Skeletal muscle tissue (tissue), 4 donors: ENCODE data around the gene DLX5. TPM values are rescaled to one million over a fixed set of nuclear protein-coding genes. Genes with fewer than 3 reads are reported as not detected.

Experiments
- H3K27ac ChIP-seq: one replicate; pipeline ENCODE4 v1.7.0; 2013; ENCODE audit warnings: mild to moderate bottlenecking, low read depth, low read length, inconsistent platforms
- H3K27me3 ChIP-seq, 3 donors: one replicate each; pipeline ENCODE4 v1.7.0; 2013; ENCODE audit warnings: low read length in 3 of 3; ENCODE audit not compliant: control insufficient read depth in 3 of 3, insufficient read depth in 3 of 3
- H3K36me3 ChIP-seq, 3 donors: one replicate each; pipeline ENCODE4 v1.7.0; 2013; ENCODE audit warnings: low read length in 3 of 3; ENCODE audit not compliant: control insufficient read depth in 3 of 3, insufficient read depth in 3 of 3
- H3K4me1 ChIP-seq, 3 donors: one replicate each; pipeline ENCODE4 v1.7.0; 2013; ENCODE audit warnings: low read length in 3 of 3, mild to moderate bottlenecking in 3 of 3; ENCODE audit not compliant: control insufficient read depth in 3 of 3, insufficient read depth in 3 of 3
- H3K4me3 ChIP-seq, 3 donors: one replicate each; pipeline ENCODE4 v1.7.0; 2013; ENCODE audit warnings: low read length in 3 of 3
- H3K9ac ChIP-seq, 3 donors: one replicate each; pipeline ENCODE4 v1.7.0; 2013; ENCODE audit warnings: low read length in 3 of 3, mild to moderate bottlenecking in 3 of 3, moderate library complexity in 2 of 3, low read depth in 1 of 3
- H3K9me3 ChIP-seq, 3 donors: one replicate each; pipeline ENCODE4 v1.7.0; 2013; ENCODE audit warnings: low read length in 3 of 3; ENCODE audit not compliant: control insufficient read depth in 3 of 3
- total RNA-seq: library from RNA; depleted of rRNA; stranded (reverse); fragments of >200 nt; gene quantifications from one replicate; pipeline ENCODE4 v1.2.3, GENCODE V29; 2014
- donor health status: Osteomylitis.

DLX5 gene
- total RNA-seq, 1 donor from 2014 or later = not detected

GRCh38 chr7:97006055-97006815, 18.4 kb downstream of the DLX5 start:
- H3K36me3 ChIP-seq = no peaks in the 10 kb centered on the region
- peaks cover 5 to 15% (median 13%) of the 10 kb centered on the region in 3 donors for H3K4me1 ChIP-seq
- no peak overlapping the region for H3K27ac ChIP-seq
- H3K4me3 ChIP-seq = peak overlapping the region; percentile 30 to 58 (median 47)
- H3K9me3 ChIP-seq = no peaks in the 10 kb centered on the region
- no peak overlapping the region for H3K9ac ChIP-seq
- H3K27me3 ChIP-seq = peaks cover 84 to 89% (median 85%) of the 10 kb centered on the region in 3 donors

DNA sequence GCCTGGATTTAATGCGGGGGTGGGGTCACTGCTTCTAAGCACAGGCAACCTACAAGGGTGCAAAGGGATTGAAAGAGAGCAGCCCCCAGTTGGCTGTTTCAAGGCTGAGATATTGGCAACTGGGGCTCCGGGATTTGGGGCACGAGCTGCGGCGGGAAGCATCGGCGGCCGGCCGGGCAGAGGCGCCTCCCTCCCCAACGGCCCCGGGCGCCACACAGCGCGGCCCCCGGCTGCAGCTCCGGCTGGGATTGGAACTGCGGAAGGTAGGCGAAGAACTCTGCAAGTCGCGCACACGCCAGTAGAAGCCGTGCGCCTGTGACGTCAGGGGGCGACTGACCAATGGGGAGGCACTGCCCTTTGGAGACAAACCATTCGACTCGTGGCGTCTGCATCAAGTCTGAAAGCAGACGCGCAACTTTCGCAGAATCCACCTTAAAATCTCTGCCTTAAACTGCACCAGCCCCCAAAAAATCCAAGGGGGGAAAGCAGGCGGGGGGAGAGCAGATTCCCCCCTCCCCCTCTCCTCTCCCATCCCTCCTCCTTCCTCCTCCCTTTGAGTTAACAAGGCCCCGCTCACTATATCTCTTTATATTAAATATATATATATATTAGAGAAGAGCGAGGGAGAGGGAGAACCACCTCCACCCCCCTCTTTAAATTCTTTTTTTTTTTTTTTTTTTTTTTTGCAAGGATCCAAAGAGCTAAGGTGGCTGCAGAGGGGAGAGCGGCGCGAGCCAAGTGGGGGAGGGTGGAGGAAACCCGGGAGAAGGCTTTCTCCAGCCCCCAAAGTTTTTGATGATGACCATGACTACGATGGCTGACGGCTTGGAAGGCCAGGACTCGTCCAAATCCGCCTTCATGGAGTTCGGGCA, 19.2 kb downstream of the DLX5 start, which contains the start of gene DLX6:
TSS of gene DLX6 (plus strand) at position 371 of the 872 bp plus-strand sequence. CDS start at position 796, 425 bp downstream.
- Histone ChIP-seq H3K4me3 (peak within 1 kb of the TSS; percentile 30 to 58 (median 47)), H3K27me3 (peaks cover 84 to 90% (median 85%) of the 10 kb centered on the region in 3 donors), H3K4me1 (peaks cover 5 to 15% (median 13%) of the 10 kb centered on the region in 3 donors), H3K36me3 (no peaks in the 10 kb centered on the region), H3K9ac (no peak within 1 kb of the TSS), H3K9me3 (no peaks in the 10 kb centered on the region), H3K27ac (no peak within 1 kb of the TSS)

GRCh38 chr7:97004247-97005182, 20.1 kb downstream of the DLX5 start:
- Histone ChIP-seq H3K9me3 (no peaks in the 10 kb centered on the region), H3K27ac (no peak overlapping the region), H3K36me3 (no peaks in the 10 kb centered on the region), H3K4me1 (peaks cover 5 to 15% (median 13%) of the 10 kb centered on the region in 3 donors), H3K4me3 (peak overlapping the region in 2 of 3 donors; percentile 23 to 28), H3K27me3 (peaks cover 83 to 87% (median 85%) of the 10 kb centered on the region in 3 donors), H3K9ac (no peak overlapping the region)

- peaks cover 85 to 91% (median 87%) of the 10 kb centered on the region in 3 donors for H3K27me3 ChIP-seq
- no peaks in the 10 kb centered on the region for H3K9me3 ChIP-seq
- no peaks in the 10 kb centered on the region for H3K36me3 ChIP-seq
- no peak overlapping the region for H3K9ac ChIP-seq
- H3K4me1 ChIP-seq = peaks cover 5 to 15% (median 13%) of the 10 kb centered on the region in 3 donors
- no peak overlapping the region for H3K4me3 ChIP-seq
- no peak overlapping the region for H3K27ac ChIP-seq
These were observed 21.1 kb downstream of the DLX5 start for GRCh38 chr7:97003262-97004246.

DNA sequence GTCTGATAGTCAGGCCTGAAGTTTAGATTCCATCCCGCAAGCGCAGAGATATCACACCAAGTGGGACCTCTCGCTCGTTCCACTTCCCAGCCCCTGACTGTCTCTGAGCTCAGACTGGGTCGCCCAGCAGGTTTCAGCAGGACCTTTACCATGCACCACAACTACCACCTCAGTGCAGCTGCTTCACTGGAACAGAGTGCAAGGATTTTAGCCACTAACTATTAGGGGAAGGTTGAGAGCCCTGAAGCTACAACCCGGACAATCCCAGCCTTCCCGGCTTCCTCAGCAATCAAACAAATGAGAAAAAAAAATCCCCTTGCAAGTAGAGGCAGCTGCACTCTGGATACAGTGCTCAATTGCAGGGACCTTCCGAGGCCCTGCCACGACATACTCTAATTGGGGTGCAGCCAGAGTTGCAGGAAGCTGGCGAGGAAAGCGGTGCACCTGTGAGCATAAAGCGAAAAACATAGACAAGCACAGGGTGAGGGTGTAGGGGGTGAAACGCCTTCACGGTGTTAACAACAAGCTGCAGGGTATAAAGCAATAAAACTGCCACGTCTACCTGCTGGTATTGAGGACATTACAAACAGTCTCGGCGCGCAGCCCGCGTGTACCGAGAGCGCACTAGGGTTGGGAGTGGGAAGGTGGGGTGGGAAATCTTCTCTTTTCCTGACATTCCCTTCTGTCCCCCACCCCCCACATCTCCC, 21.9 kb downstream of the DLX5 start:
- H3K27ac ChIP-seq = no peak overlapping the region
- H3K9me3 ChIP-seq = no peaks in the 10 kb centered on the region
- H3K4me1 ChIP-seq = peaks cover 5 to 15% (median 13%) of the 10 kb centered on the region in 3 donors
- no peaks in the 10 kb centered on the region for H3K36me3 ChIP-seq
- peaks cover 85 to 91% (median 87%) of the 10 kb centered on the region in 3 donors for H3K27me3 ChIP-seq
- no peak overlapping the region for H3K9ac ChIP-seq
- no peak overlapping the region for H3K4me3 ChIP-seq

DNA sequence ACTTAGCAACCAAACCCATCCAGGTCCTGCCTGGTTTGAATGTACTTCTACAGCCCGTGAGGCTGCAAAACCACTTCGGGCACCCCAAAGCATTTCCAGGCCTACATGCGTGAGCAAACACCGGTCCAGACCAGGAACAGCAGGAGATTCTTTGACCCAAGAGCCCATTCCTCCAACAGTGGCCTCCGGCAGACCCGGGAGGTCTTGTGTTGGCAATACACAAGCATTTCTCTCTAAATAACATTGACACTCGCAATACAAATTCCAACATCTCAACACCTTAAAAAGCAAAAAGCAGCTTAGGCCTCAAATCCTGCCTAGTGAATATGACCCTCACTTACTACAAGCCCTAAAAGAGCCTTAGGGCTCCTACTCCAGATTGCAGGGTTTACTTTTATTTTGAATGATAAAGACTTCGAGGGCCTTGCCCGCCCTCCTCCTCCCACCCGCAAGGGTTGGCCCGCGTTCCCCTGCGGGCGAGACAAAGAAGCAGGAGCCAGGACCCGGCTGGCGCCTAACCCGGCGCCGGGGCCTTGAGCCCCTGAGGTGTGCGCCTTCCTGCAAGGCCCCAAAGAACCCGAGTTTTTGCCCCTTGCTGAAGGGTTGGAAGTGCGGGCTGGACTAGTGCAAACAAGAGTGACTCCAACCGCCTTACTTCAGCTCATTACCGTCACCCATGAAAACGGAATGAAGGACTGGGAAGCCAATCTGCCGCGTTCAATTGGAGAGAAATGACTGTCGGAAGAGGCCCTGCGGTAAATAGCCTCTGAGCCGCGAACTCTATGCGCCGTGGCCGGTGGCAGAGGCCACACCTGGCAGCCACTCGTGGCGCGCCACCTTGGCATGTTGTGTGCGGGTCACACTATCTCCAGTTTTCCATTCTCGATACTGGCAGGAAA, 22.7 kb downstream of the DLX5 start:
- H3K4me3 ChIP-seq = no peak overlapping the region
- peaks cover 5 to 17% (median 10%) of the 10 kb centered on the region in 3 donors for H3K4me1 ChIP-seq
- H3K27me3 ChIP-seq = peaks cover 85 to 91% (median 87%) of the 10 kb centered on the region in 3 donors
- no peaks in the 10 kb centered on the region for H3K9me3 ChIP-seq
- no peaks in the 10 kb centered on the region for H3K36me3 ChIP-seq
- no peak overlapping the region for H3K9ac ChIP-seq
- H3K27ac ChIP-seq = no peak overlapping the region

GRCh38 chr7:97001221-97001620, 23.4 kb downstream of the DLX5 start:
- H3K9me3 ChIP-seq = no peaks in the 10 kb centered on the region
- no peaks in the 10 kb centered on the region for H3K36me3 ChIP-seq
- no peak overlapping the region for H3K9ac ChIP-seq
- peaks cover 86 to 93% (median 89%) of the 10 kb centered on the region in 3 donors for H3K27me3 ChIP-seq
- peaks cover 5 to 22% (median 11%) of the 10 kb centered on the region in 3 donors for H3K4me1 ChIP-seq
- no peak overlapping the region for H3K4me3 ChIP-seq
- H3K27ac ChIP-seq = no peak overlapping the region
